Dermis microvascular lymphatic vessel endothelial cell (primary cell): Measurements from ENCODE around the gene GARS1. TPM values are rescaled to one million over a fixed set of nuclear protein-coding genes. Genes with fewer than 3 reads are reported as not detected.
"Not testable (repeated sequence)": the region's sequence is repeated elsewhere in the genome, so short reads cannot be mapped to it uniquely, and the experiment has no call there.

Experiments used
- DNase-seq, 2 donors: peaks; one replicate each; pipeline versions ENCODE4 v3.0.0 to v3.0.0-alpha.2; 2010; ENCODE audit warnings: low read depth in 2 of 2
- total RNA-seq: library from RNA; depleted of rRNA; stranded (reverse); fragments of >200 nt; gene quantifications from 2 replicates; pipeline ENCODE4 v1.2.1, GENCODE V29; 2014

The GARS1 gene
- total RNA-seq = 68.9 and 78.5 TPM in 2 replicates

DNA sequence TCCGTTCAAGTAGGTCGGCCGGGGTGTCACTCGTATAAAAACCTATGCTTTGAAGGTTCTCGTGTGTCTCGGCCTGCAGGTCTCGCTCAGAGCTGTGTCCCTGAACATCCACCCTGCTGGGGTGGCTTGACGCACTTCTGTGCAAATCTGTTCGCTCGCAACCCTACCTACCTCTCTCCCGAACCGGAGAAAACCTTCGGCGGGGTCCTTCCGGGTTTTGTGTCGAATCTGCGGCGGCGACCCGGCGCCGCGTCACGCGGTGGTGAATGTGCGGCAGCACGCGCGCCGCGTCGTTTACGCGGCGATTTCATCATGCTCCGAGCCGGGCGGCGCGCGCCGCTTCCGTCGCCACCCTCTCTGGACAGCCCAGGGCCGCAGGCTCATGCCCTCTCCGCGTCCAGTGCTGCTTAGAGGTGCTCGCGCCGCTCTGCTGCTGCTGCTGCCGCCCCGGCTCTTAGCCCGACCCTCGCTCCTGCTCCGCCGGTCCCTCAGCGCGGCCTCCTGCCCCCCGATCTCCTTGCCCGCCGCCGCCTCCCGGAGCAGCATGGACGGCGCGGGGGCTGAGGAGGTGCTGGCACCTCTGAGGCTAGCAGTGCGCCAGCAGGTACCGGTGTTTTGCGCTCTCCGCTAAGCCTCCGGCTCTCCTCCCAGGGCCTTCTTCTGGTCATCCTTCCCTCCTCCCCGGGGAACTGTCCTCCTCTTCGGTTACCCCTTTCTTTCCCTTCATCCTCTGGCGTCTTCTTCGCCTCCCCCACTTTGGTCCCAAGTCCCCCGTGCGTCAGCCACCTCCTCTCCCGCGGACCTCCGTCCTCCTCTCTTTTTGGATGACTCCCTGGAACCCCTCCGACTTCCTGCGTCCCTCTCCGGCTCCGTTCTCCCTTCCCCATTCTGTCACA lies at the start of gene GARS1:
Gene GARS1 (plus strand): TSS at position 339 of the 896 bp plus-strand sequence. CDS start 44 bp downstream, at position 383.
- peak; percentile 89 to 94 for DNase-seq

GRCh38 chr7:30545791-30546555 lies 48.7 kb upstream of the GARS1 start:
- no peak for DNase-seq

DNA sequence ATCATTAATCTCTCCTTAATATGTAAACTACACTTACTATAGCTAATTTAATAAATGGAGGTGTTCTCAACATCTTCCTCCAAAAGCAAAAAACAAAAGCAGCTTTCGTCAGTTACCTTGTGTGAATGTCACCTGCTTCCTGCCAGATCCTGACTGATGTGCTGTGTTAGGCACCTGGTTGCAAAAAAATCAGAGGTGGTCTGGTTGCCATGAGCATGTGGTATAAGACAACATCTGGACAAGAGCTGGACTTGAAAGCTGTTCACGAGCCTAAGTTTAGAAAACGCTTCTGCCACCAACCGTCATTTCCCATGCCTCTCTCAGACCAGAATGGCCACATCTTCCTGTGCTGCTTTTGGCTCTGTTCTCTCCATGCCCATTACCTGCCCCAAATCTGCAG lies 48.1 kb upstream of the GARS1 start:
- DNase-seq = no peak

- DNase-seq = peak; percentile 49 to 83
Observed at GRCh38 chr7:30548845-30549244, 45.8 kb upstream of the GARS1 start.

- DNase-seq = peak; percentile 24 to 75
Observed at GRCh38 chr7:30549931-30550493, 44.7 kb upstream of the GARS1 start.

GRCh38 chr7:30552330-30552729 lies 42.3 kb upstream of the GARS1 start:
- no peak for DNase-seq

- DNase-seq = no peak
Observed at GRCh38 chr7:30553141-30553540, 41.5 kb upstream of the GARS1 start.

DNA sequence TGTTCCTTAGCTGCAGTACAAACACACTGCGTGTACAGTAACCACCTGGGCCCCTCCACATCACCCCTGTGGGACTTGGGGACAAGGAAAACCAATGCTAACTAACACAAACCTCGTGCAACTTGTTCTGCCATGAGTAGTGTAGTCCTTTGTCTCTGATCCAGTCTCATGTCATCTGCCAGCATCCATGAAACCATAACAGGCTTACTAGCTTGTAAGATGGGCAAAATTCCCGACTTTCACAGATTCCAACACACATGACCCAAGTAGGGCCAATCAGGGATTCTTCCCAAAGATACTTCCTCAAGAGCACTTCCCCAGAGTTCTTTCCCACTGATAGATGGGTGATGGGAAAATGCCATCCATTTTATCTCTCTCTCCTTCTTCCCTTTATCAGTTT lies 41.1 kb upstream of the GARS1 start:
- no peak for DNase-seq

DNA sequence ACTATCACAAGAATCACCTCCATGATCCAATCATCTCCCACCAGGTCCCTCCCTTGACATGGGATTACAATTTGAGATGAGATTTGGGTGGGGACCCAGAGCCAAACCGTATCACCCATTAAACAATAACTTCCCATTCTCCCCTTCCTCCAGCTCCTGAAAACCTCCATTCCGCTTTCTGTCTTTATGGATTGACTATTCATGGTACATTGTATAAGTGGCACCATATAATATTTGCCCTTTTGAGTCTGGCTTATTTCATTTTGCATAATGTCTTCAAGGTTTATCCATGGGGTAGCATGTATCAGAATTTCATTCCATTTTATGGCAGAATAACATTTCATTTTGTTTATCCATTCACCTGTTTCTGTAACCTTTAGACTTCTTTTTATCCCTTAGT lies 39.2 kb upstream of the GARS1 start:
- DNase-seq = no peak

DNA sequence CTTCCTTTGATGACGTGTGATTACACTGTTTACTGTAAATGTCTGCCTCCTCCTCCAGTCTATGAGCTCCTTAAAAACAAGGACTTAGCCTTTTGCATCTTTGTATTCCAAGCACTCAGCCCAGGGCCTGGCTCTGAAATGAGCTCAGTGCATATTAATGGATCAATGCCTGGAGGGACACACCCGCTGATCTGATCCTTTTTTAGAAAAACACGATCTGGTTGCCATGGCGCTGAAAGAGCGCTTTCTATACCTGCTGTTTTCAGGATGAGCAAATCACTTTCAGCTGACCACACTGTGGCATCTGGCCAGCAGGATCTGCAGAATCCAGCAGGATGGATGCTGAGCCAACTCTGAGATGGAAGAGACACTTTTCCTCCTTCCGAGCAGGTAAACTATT lies 37.8 kb upstream of the GARS1 start:
- peak in 1 of 2 donors; percentile 19 for DNase-seq

GRCh38 chr7:30557245-30557644 lies 37.4 kb upstream of the GARS1 start:
- no peak for DNase-seq

DNA sequence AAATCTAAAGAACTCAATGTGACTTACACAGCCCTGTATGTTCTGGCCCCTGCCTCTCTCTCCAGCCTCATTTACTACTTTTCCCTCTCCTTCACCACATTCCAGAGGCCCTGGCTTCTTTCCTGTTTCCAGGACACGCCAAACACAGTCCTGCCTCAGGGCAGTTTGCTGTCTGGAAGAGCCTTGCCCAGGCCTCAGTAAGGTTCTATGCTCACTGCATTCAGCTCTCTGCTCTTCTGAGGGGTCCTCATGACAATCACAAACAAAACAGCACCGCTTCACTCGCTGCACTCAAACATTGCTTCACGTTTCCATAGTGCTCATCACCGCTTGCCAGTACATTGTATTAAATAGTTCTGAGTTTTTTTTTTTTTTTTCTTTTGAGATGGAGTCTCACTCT lies 35.1 kb upstream of the GARS1 start:
- DNase-seq = peak; percentile 29 to 45

DNA sequence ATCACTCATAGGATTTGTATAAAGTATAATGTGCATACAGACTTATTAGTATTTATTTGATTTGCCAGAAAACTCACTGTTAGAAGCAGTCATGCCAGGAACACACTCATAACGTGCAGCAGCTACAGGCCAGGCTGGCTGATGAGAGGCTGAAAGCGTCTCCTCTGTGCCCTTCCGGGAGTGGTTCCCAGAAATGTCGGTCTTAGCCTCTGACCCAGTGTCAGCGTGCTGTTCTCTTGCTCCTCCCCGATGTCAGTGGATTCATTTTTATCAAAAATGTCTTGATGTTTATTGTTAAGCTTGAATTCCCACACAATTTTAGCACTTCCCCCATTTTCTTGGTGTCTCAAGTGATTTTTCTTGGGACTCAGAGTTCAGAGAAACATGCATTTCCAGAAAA lies 33.3 kb upstream of the GARS1 start:
- no peak for DNase-seq

DNA sequence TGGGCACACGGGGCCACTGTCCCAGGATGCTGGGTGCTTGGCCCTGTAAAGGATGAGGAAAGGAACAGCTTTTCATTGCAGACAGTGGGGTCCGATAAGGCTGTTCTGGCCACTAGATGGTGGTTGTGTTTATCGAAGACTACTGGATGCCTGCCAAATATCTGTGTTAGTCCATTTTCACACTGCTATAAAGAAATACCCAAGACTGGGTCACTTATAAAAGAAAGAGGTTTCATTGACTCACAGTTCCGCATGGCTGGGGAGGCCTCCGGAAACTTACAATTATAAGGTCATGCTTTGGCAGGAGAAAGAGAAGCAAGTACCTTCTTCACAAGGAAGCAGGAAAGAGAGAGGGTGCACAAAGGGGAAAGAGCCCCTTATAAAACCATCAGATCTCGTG lies 32.2 kb upstream of the GARS1 start:
- peak in 1 of 2 donors; percentile 92 for DNase-seq

DNA sequence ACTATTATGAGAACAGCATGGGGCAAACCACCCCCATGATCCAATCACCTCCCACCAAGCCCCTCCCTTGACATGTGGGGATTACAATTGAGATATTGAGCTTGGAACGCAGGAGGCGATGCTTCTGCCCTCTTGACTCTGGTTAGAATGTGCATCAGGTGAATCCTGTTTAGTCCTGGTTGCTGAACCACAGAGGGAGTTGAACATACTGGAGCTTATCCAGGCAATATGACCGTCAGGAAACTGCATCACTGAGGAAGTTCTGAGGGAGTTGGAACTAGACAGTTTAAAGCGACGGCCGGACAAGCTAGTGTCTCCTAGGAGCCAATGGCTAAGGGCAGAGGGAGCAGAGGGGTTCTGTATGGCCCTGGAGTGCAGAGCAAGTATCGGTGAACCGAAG lies 31.8 kb upstream of the GARS1 start:
- peak; percentile 61 to 89 for DNase-seq

- DNase-seq = peak in 1 of 2 donors; percentile 36
Observed at GRCh38 chr7:30563326-30563942, 31.2 kb upstream of the GARS1 start.

GRCh38 chr7:30564243-30564892 lies 30.3 kb upstream of the GARS1 start:
- DNase-seq = peak; percentile 78 to 86

DNA sequence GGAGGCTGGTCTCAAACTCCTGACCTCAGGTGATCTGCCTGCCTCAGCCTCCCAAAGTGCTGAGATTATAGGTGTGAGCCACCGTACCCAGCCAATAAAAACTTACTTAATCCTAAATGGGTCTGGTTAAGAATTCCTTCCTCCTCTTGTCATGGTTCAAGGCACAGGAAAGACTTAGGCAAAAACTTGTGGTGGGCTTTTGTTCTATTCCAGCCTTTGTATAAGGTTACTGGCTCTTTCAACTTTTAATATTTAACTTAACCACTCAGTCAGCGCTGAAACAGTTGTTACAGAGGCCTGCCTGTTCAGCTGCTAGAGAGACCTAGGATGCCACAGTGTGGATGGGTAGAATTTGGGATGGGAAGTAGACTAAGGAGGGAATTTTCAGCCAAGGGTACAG lies 28.1 kb upstream of the GARS1 start:
- no peak for DNase-seq

DNA sequence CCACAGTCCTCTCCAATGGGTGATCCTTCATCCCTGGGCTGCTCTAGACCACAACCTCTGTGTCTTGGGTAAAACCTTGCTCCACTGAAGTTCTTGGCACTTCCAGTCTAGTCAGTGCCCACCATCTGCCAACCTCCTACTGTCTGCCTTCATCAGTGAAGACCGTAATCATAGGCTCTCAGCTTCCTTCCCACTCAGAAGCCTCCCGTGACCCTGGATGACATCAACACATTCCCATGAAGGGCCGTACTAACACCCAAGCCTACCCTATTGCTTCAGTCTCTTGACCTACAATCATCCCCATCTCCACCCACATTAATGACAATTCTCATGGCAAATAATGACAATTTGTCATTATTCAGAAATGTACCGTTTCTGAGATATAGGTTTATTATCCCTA lies 27.6 kb upstream of the GARS1 start:
- DNase-seq = no peak

GRCh38 chr7:30570238-30570637 lies 24.4 kb upstream of the GARS1 start:
- not testable (repeated sequence) for DNase-seq

DNA sequence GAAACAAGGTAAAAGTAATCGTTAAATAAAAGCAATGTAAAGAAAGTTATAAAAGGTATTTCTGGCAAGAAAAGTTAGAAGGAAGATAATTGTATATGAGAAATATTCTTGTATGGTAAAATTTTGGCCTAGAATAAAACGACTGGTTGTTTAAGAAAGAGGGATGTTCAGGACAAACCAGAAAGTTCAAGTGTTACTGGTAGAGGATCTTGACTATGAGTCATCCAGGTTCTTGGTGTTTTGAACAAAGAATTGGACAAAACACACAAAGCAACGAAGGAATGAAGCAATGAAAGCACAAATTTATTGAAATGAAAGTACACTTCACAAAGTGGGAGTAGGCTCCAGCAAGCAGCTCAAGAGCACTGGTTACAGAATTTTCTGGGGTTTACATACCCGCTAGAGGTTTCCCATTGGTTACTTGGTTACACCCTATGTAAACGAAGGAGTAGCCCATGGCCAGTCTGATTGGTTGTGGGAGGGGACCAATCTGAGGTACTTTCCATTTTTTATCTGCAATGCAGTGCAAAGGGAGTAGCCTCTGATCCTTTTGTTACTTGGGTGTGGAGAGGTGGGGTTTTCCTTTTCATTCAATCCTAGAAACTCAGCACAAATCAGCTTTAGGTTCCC lies 22.4 kb upstream of the GARS1 start:
- no peak for DNase-seq
